MV-4-11 (cell line): ENCODE results near the gene CTU1.

Experiments used
- DNase-seq: peaks from one replicate; lab custom pipeline; 2025; lab: John Stamatoyannopoulos, UW

Gene CTU1

GRCh38 chr19:51103926-51104341, 4.3 kb downstream of the CTU1 start:
- DNase-seq = no peak

- DNase-seq = no peak
These were observed 5.2 kb downstream of the CTU1 start for GRCh38 chr19:51102991-51103390.

DNA sequence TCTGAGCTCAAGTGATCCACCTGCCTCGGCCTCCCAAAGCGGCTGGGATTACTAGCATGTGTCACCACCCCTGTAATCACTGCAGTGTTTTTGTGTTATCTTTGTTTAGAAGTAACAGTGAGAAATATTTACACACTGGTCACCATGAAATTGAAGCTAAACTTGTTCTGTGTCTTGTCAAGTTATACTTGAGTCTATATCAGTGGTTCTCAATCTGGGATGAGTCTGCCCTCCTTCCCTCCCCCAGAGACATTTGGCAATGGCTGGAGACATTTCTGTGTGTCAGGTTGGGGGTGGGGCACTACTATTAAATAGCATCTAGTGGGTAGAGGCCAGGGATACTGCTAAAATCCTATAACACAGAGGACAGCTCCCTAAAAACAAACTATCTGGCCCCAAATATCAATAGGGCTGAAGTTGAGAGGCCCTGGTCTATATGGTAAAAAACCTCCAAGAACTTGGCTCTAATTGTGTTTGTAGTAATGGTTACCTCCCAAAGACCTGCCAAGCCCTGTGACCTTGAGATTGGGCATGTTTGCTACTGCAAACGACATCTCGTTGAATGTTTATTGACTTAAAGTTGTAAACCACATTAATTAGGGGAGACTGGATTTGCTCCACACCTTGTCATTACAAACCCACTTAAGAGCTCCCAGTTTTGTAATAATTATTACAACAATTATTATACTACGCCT, 6.9 kb downstream of the CTU1 start:
- DNase-seq = no peak

GRCh38 chr19:51100601-51101000, 7.6 kb downstream of the CTU1 start:
- DNase-seq = no peak

DNA sequence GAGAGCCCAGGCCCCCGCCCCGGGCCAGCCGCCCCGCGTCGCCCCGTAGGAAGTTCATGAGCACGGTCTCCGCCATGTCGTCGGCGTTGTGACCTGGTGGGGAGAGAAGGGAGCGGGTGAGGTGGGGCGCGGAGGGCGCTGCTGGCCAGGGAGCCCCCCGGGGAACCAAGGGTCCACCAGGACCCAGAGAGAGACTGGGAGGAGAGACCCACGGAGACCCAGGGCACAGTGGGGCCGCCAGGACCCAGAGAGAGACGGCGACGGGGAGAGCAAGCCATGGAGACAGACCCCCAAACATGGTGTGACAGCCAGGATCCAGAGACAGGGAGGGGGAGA, 9.2 kb downstream of the CTU1 start:
- DNase-seq = no peak

DNA sequence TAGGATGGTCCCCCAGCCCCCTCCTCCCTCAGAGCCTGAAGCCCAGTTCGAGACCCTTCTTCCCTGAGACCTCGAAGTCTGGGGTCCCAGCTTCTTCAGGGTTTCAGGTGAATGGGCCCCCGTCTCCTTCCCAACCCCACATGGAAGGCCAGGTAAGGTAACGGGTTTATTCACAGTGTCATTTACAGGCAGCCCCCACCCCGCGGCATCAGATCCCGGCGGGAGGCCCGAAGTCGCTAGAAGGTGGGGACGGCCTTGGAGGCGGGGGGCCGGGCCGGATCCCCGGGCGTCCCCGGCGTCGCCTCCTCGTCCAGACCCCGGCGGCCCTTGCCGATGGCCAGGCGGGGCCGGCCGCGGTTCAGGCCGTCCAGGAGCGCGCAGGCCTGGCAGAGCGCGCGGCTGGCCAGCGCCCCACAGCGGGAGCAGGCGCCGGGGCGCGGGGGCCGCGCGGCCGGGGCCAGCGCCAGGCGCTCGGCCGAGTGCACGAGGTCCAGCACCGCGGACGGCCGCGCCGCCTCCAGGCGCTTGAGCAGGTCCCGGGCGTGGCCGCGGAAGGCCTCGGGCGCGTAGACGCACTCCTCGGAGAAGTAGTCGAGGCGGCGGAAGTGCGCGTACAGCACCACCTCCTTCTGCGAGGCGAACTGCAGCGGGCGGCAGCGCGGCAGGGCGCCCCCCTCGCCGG, 9.7 kb downstream of the CTU1 start:
- no peak for DNase-seq

DNA sequence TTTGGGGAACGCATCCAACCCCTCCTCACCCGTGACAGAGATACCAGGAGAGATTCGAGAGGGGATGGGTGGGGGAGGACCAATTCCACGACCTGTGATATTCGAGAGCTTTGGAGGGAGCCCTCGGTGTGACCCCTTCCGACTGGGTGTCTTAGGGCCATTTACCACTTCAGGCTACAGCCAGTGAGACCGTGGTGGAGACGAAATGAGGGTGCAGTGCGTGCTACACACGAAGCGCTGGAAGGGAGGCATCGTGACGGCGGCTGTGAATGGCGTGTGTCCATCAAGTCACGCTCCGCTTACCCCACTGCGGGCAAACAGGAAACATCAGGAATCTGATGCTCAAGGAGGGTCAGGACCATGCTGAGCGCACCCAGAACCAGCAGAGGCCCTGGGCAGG, 10.4 kb downstream of the CTU1 start:
- no peak for DNase-seq

DNA sequence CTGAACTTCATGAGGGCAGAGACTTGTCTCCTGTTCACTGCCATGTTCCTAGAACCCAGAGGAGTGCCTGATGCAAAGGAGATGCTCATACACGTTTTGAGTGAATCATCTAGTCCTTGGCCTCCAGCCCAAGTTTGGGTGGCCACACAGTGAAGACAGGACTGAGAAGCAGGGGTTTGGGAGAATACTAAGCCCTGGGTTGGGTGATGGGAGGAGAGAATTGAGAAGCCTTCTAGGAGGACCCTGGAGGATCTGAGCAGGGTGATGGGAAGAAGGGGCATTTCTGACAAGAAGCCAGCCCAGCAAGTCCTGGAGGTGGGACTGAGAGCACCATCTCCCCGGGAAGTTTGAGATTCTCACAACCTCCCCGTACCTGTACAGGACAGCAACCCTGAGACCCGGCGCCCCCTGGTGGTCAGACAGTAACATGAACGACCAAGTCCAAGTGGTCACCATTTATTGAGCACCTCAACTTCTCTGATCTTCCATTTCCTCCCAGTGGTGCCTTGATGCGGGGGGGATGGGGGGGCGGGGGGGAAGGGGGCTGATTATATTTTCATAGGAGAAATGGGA, 11.0 kb downstream of the CTU1 start:
- DNase-seq = peak; percentile 34

DNA sequence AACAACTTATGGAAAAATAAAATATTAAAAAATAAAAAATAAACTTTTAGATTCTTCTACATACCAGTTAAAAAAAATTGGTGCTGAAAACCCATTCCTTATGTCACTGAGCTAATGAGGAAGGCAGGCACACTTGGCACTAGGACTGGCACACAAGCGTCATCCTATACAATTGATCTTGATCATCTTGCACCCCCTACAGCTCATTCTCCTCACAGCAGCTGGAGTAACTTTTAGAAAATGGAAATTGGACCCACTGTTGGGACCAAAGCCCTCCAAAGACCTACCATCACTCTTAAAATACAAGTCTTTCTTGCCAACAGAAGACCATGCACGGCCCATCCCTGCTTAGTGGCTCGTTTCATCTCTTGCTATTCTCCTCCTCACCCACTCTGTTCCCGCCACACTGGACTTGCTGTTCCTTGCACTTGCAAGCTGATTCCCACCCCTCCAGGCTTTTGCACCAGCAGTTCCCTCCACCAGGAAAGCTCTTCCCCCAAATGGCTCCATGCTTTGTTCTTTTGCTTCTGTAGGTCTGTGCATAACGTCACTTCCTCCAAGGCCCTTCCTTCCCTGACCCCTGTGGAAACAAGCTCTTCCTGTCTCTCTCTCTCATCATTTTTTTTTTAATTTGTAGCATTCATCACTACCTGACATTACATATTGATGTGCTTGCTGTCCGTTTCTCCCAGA, 11.6 kb downstream of the CTU1 start:
- DNase-seq = peak; percentile 41

DNA sequence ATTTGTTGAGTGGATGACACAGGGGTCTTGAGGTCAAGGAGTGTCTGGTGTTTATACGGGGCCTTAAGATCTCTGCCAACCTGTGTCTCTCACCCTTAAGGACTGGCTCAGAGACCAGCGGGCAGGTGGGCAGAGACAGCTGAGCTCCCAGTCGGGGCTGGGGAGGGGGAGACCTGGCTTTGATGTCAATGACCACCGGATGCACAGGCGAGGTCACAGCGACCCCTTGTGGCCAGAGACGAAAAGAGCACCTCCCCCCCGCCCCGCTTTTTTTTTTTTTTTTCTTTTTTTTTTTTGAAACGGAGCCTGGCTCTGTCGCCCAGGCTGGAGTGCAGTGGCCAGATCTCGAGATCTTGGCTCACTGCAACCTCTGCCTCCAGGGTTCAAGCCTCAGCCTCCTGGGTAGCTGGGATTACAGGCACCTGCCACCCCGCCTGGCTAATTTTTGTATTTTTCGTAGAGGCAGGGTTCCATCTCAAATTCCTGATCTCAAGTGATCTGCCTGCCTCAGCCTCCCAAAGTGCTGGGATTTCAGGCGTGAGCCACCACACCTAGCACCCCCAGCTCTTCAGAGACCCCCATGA, 13.4 kb downstream of the CTU1 start:
- peak; percentile 21 for DNase-seq

DNA sequence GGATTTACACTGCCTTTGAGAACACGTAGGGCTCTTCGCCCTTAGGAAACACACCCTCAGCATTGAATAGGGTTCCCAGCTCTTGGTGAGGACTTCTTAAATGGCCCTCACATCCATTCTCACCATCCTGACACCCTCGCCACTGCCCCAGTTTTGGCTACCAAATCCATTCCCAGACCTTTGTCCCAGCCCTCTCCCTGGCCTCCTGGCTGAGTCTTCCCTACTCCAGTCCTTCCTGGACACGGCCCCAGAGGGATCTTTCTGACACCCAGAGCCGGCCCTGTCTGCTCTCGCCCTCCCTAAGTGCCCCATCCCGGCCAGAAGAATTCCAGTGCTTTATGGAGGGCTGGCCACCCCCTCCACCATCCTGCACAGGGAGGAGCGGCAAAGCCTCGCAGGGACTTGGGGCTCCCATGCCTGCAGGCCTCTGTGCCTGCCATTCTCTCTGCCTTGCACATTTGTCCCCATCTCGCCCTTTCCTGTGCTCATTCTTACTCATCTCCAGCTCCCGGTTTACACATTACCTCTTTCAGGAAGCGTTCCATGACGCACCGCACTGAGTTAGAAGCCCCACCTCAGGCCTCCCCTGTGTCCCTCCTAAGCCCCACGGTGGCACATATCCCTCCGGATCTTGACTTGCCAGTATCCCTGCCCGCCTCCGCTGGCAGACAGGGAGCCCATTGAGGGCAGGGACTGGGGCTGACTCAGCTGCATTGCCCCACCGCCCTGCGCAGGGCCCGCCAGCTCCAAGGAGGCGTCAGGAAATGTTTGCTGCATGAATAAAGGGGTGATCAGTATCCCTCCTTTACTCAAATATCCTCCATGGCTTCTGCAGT, 14.5 kb downstream of the CTU1 start:
- no peak for DNase-seq

- DNase-seq = no peak
These were observed 15.1 kb downstream of the CTU1 start for GRCh38 chr19:51093101-51093500.

DNA sequence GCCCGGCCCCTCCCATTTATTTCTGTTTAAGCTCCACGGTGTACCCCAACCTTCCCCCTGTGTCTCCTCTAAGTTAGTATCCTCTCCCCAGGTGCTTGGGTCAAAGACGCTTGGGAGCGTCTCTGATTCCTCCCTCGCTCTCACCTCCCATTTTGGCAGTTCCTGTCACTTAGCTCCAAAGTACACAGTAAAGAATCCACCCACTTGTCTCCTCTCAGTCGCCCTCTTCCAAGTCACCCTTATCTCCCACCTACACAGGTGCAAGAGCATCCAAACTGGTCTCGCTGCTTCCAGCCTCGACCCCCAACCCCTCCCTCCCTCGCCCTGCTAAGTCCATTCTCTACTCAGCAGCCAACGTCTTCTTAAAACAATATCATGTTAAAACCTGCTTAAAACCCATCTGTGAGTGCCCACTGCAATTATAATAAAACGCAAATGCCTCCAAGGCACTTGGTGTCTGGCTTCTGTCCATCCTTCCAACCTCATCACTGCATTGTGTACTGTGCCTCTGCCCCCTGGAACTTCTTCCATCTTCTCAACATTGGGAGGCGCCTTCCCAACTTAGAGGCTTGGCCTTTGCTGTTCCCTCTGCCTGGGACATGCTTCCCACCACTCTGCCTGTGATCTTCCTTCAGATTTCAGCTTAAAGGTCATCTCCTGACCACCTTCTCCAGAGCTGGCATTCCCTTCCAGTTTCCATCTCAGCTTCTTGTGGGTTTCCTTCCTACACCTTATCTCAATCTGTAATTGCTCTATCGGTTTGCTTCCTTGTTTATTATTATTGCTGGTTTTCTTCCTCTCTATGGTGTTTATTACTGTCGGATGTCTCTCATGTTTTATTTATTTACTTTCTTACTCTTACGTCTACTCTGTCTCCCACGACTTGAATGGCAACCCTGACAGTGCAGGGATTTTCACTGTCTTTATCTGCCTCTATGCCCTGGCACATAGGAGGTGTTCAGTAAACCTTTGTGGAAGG, 16.0 kb downstream of the CTU1 start:
- DNase-seq = no peak

DNA sequence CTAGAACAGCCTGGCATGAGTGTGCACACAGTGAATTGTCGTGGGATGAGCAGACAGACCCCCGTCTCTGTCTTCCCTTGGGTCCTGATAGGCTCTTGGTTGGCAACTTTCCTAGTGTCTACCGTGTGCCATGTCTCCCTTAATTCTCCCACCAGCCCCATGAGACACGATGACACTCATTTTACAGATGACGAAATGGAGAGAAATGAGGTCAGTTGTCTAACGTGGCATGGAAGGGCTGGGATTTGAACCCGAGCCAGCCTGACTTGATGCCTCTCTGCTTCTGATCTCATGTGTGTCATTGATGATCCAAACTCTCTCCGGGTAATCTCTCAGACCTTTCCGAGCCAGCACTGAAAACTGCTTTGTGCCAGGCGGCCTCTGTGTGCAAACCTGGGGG, 17.1 kb downstream of the CTU1 start:
- no peak for DNase-seq

- no peak for DNase-seq
These were observed 17.7 kb downstream of the CTU1 start for GRCh38 chr19:51090471-51090870.

- DNase-seq = no peak
These were observed 18.4 kb downstream of the CTU1 start for GRCh38 chr19:51089786-51090185.

GRCh38 chr19:51086153-51086850, 21.9 kb downstream of the CTU1 start:
- no peak for DNase-seq

DNA sequence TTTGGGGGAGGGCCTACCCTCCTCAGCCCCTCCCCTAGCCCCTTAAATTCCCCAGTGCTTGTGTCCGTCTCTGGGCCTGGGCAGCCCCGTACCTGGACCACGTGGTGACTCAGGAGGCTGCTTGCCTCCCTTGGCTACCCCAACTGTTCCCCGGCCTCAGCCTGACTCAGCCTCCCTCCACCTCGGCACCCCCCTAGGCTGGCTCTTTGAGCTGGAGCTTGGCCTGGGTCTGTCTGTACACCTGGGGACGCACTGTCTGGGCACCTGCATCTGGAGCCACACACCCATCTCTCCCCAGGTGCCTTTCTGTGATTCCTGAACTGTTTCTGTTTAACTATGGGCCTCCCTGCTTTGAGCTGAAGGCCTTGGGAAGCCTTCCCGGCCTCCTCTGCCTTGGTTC, 23.7 kb downstream of the CTU1 start:
- no peak for DNase-seq

- no peak for DNase-seq
These were observed 24.4 kb downstream of the CTU1 start for GRCh38 chr19:51083783-51084182.

DNA sequence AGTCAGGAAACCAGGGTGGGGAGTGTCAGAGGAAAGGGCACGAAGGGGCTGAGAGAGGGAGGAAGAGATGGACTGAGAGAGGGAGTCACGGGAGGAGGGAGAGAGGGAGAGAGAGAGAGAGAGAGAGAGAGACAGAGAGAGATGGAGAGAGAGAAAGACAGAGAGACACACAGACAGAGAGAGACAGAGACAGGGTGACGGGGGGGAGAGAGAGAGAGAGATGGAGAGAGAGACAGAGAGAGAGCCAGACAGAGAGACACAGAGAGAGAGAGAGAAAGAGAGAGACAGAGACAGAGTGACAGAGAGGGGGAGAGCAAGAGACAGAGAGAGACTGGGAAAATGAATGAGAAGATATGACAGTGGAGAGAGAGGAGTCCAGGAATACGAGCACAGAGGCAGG, 25.0 kb downstream of the CTU1 start:
- DNase-seq = no peak
